HepG2 (cell line): Measurements from ENCODE around the gene C5. TPM values are rescaled to one million over a fixed set of nuclear protein-coding genes. Genes with fewer than 3 reads are reported as not detected.

Experiments
- CC2D1A ChIP-seq: sonication (generic); formaldehyde crosslinking; IDR thresholded peaks from 2 replicates; pipeline ENCODE4 v1.8.1; 2023; ENCODE audit warnings: mild to moderate bottlenecking, missing genetic modification reagents
- CENPT ChIP-seq: sonication (generic); formaldehyde crosslinking; IDR thresholded peaks from 2 replicates; pipeline ENCODE4 v1.8.0; 2022; ENCODE audit warnings: low read depth, mild to moderate bottlenecking, moderate library complexity, missing genetic modification reagents
- DMTF1 ChIP-seq: sonication (generic); formaldehyde crosslinking; IDR thresholded peaks from 2 replicates; pipeline ENCODE4 v1.4.0; 2020; ENCODE audit warnings: mild to moderate bottlenecking, missing genetic modification reagents
- GABPB1 ChIP-seq: IDR thresholded peaks from 2 replicates; pipeline ENCODE4 v1.6.1; 2016; ENCODE audit warnings: mild to moderate bottlenecking, missing genetic modification reagents, moderate library complexity, missing compliant biosample characterization
- JUND ChIP-seq: sonication (generic); formaldehyde crosslinking; IDR thresholded peaks from 2 replicates; pipeline ENCODE4 v1.8.0; 2022; ENCODE audit warnings: mild to moderate bottlenecking, missing genetic modification reagents
- KDM1A ChIP-seq: IDR thresholded peaks from 2 replicates; pipeline ENCODE4 v1.6.1; 2016; ENCODE audit warnings: missing compliant biosample characterization
- KDM4B ChIP-seq: sonication (generic); formaldehyde crosslinking; IDR thresholded peaks from 2 replicates; pipeline ENCODE4 v1.4.0; 2020; ENCODE audit warnings: missing genetic modification reagents
- KLF9 ChIP-seq: IDR thresholded peaks from 2 replicates; pipeline ENCODE4 v1.6.1; 2016; ENCODE audit warnings: low read depth
- KMT2A ChIP-seq: sonication (generic); formaldehyde crosslinking; IDR thresholded peaks from 2 replicates; pipeline ENCODE4 v1.4.0; 2020; ENCODE audit warnings: missing genetic modification reagents
- NCOA1 ChIP-seq: sonication (generic); formaldehyde crosslinking; IDR thresholded peaks from 2 replicates; pipeline ENCODE4 v1.9.0; 2021; ENCODE audit warnings: missing genetic modification reagents
- SOX6 ChIP-seq, 2 experiments: fragments of 450-650 bp in 1 of 2; sonication (generic) in 1 of 2; formaldehyde crosslinking in 1 of 2; IDR thresholded peaks; 2 replicates each; pipeline versions ENCODE4 v1.4.0 to v1.6.1; 2017 to 2020; ENCODE audit warnings: antibody characterized with exemption in 1 of 2, mild to moderate bottlenecking in 1 of 2, missing genetic modification reagents in 1 of 2
- SYNCRIP ChIP-seq: fragments of 200-400 bp; formaldehyde crosslinking; IDR thresholded peaks from 2 replicates; pipeline ENCODE4 v1.6.1; 2018; ENCODE audit warnings: mild to moderate bottlenecking, low read depth, low read length; ENCODE audit not compliant: insufficient read depth
- ZBTB8A ChIP-seq: sonication (generic); formaldehyde crosslinking; IDR thresholded peaks from 2 replicates; pipeline ENCODE4 v1.4.0; 2020; ENCODE audit warnings: mild to moderate bottlenecking, low read depth, missing genetic modification reagents, borderline replicate concordance
- ZFP41 ChIP-seq: sonication (generic); formaldehyde crosslinking; IDR thresholded peaks from 2 replicates; pipeline ENCODE4 v1.4.0; 2020; ENCODE audit warnings: mild to moderate bottlenecking, missing genetic modification reagents, borderline replicate concordance
- ZKSCAN1 ChIP-seq: fragments of 150-350 bp; IDR thresholded peaks from 2 replicates; pipeline ENCODE4 v1.6.1; 2014; ENCODE audit warnings: low read length
- ZNF207 ChIP-seq: fragments of 450-650 bp; IDR thresholded peaks from 2 replicates; pipeline ENCODE4 v1.6.1; 2016; ENCODE audit warnings: antibody characterized with exemption, borderline replicate concordance
- ZNF513 ChIP-seq: sonication (generic); formaldehyde crosslinking; conservative IDR thresholded peaks from 2 replicates; pipeline ENCODE4 v1.5.0; 2020; ENCODE audit warnings: missing genetic modification reagents
- ZNF567 ChIP-seq: sonication (generic); formaldehyde crosslinking; IDR thresholded peaks from 2 replicates; pipeline ENCODE4 v1.8.1; 2023; ENCODE audit warnings: mild to moderate bottlenecking, missing genetic modification reagents, borderline replicate concordance
- ZNF639 ChIP-seq: conservative IDR thresholded peaks from 2 replicates; pipeline ENCODE4 v1.6.1; 2018; ENCODE audit warnings: missing genetic modification reagents
- ZNF800 ChIP-seq: sonication (generic); formaldehyde crosslinking; IDR thresholded peaks from 2 replicates; pipeline ENCODE4 v1.4.0; 2020; ENCODE audit warnings: missing genetic modification reagents
- ZSCAN20 ChIP-seq: sonication (generic); formaldehyde crosslinking; IDR thresholded peaks from 2 replicates; pipeline ENCODE4 v1.4.0; 2020; ENCODE audit warnings: missing genetic modification reagents, mild to moderate bottlenecking, borderline replicate concordance
- polyA plus RNA-seq, 8 experiments: library from polyadenylated mRNA; depleted of rRNA in 3 of 8; stranded (reverse) in 7 of 8; unstranded in 1 of 8; fragments of >200 nt; fragmentation: Illumina TruSeq in 4 of 8; extraction: Trizol in 4 of 8; gene quantifications; 2 replicates each; pipeline versions ENCODE4 v1.2.1 to v1.2.3, GENCODE V29; 2011 to 2016; ENCODE audit warnings: low read depth in 4 of 8, missing spikeins in 1 of 8, mixed read lengths in 1 of 8; ENCODE audit not compliant: insufficient read depth in 1 of 8
- total RNA-seq, 5 experiments: library from RNA; depleted of rRNA; stranded (reverse); fragments of >200 nt; fragmentation: Illumina TruSeq; extraction: Trizol; gene quantifications; 2 replicates each; pipeline ENCODE4 v1.2.3, GENCODE V29; 2016; ENCODE audit warnings: low read depth in 1 of 5

C5 gene
- total and polyA plus RNA-seq, 2 of the 13 experiments (the other 11 are each of a cell fraction or from before 2014, with no cell fraction given) = 57.6 to 192 TPM

GRCh38 chr9:121074370-121075250, 24.5 kb upstream of the C5 start, which contains the start of gene CNTRL (continued):
- TF ChIP-seq ZBTB8A (CRISPR knock-in tag) (peak; percentile 88), KLF9 (peak; percentile 98), ZNF207 (no peak), ZNF800 (CRISPR knock-in tag) (peak; percentile 90), ZFP41 (CRISPR knock-in tag) (peak; percentile 74), KDM4B (CRISPR knock-in tag) (peak; percentile 39; the same call in 1 of the 2 replicates), DMTF1 (CRISPR knock-in tag) (no peak; the same call in 1 of the 2 replicates), SOX6 (IDR thresholded peaks at IDR 0.05) (no peak), SOX6 (CRISPR knock-in tag; IDR thresholded peaks at IDR 0.05) (peak; percentile 61), ZKSCAN1 (no peak), SYNCRIP (no peak), CENPT (CRISPR knock-in tag) (peak; percentile 96; the same call in 1 of the 2 replicates), KMT2A (CRISPR knock-in tag) (peak; percentile 87; the same call in 1 of the 2 replicates), CC2D1A (CRISPR knock-in tag) (peak; percentile 59; the same call in 1 of the 2 replicates), JUND (no peak; the same call in none of the 2 replicates), ZNF639 (CRISPR knock-in tag) (peak; percentile 91), ZSCAN20 (CRISPR knock-in tag) (no peak), GABPB1 (CRISPR knock-in tag) (peak; percentile 91), NCOA1 (CRISPR knock-in tag) (no peak), ZNF513 (CRISPR knock-in tag) (no peak), ZNF567 (CRISPR knock-in tag) (peak; percentile 84), KDM1A (CRISPR knock-in tag) (no peak; the same call in 1 of the 2 replicates)
